ENCODE data around the gene UBAC1. TPM values are rescaled to one million over a fixed set of nuclear protein-coding genes. Genes with fewer than 3 reads are reported as not detected.
A peak's percentile ranks its signal among the peaks of the same experiment; 100 is the strongest.

UBAC1 gene
- total RNA-seq, 1 donor from 2014 or later: 25.5 TPM

DNA sequence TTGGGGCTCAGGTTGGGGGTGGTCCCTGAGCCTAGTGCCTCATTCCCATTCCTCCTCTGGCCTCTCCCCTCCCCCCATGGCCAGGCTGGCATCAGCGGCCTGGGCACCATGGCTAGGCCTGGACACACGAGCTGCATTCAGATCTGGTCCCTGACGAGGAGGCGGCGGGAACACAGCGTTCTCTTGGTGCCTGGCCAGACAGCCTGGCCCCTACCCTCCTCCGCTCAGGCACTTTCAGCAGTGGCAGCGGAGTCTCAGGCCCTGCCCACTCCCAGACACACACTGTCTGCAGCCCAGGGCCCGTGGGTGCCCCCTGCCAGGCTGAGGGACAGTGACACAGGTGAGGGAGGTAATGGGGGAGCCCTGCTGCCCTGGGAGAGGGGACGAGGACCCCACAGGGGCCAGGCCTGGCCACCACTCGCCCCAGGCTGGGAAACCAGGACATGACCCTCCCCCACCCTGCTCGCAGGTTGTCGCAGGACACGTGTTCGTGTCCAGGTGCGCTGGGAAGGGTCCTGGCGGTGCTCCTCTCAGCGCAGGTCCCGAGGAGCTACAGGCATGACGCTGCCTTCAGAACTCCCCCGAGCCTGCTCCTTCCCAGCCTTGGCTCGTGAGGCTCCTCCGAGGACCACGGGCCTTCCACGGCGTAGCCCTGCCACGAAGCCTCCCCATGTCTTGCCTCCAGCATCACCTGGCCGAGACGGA lies 19.9 kb upstream of the UBAC1 start:
- intact Hi-C loops (cut with micrococcal nuclease): no loop called here

DNA sequence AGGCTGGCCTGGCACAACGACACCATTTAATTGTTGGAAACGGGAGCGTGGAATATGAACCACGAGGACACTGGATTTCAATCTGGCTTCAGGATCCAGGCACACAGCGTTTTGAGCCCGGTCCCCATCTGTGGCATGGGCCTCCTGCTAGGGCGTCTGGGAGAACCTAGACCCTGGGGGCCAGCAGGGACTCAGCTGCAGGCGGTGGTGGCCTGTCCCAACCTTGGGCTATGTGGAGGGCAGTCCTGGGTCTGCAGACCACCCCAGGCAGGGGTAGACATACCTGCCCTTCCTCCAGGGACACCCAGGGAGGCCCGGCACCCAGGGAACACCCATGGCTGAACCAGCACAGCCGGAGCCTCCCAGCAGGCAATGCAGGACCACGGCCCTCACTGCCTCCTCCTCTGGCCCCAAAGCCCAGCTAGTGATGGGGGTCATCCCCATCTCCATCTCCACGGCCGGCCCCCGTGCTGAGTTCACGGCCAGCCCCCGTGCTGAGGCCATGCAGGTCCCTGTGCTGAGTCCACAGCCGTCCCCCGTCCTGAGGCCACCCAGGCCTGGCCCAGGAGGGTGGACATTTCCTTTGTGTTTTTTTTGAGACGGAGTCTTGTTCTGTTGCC lies 18.5 kb upstream of the UBAC1 start:
- ChIA-PET CTCF (no interaction called here), POLR2A (no interaction called here)
- DNase-seq (no peak), ATAC-seq (ENCODE audit: low read depth) (no peak)
- Mint-ChIP-seq H3K36me3 (ENCODE audit: low read depth) (no peaks in the 10 kb centered on the region), H3K9me3 (no peaks in the 10 kb centered on the region), H3K4me1 (peaks cover 7% of the 10 kb centered on the region), H3K4me3 (no peak overlapping the region), H3K27me3 (peaks cover 17% of the 10 kb centered on the region), H3K27ac (no peak overlapping the region)
- TF ChIP-seq, protein P1, sequence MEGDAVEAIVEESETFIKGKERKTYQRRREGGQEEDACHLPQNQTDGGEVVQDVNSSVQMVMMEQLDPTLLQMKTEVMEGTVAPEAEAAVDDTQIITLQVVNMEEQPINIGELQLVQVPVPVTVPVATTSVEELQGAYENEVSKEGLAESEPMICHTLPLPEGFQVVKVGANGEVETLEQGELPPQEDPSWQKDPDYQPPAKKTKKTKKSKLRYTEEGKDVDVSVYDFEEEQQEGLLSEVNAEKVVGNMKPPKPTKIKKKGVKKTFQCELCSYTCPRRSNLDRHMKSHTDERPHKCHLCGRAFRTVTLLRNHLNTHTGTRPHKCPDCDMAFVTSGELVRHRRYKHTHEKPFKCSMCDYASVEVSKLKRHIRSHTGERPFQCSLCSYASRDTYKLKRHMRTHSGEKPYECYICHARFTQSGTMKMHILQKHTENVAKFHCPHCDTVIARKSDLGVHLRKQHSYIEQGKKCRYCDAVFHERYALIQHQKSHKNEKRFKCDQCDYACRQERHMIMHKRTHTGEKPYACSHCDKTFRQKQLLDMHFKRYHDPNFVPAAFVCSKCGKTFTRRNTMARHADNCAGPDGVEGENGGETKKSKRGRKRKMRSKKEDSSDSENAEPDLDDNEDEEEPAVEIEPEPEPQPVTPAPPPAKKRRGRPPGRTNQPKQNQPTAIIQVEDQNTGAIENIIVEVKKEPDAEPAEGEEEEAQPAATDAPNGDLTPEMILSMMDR (IDR thresholded peaks at IDR 0.05): no peak
- intact Hi-C loops (cut with micrococcal nuclease): no loop called here

More for the DNA sequence above, 19.9 kb upstream of the UBAC1 start:
- no peak for DNase-seq
- H3K36me3 Mint-ChIP-seq (ENCODE audit: low read depth): no peaks in the 10 kb centered on the region
- H3K9me3 Mint-ChIP-seq: no peaks in the 10 kb centered on the region
- TF ChIP-seq, protein P1 (IDR thresholded peaks at IDR 0.05): no peak
- CTCF ChIA-PET: no interaction called here
- peaks cover 7% of the 10 kb centered on the region for H3K4me1 Mint-ChIP-seq
- no peak overlapping the region for H3K27ac Mint-ChIP-seq
- H3K4me3 Mint-ChIP-seq: no peak overlapping the region
- H3K27me3 Mint-ChIP-seq: peaks cover 9% of the 10 kb centered on the region
- POLR2A ChIA-PET: no interaction called here
- ATAC-seq (ENCODE audit: low read depth): no peak

DNA sequence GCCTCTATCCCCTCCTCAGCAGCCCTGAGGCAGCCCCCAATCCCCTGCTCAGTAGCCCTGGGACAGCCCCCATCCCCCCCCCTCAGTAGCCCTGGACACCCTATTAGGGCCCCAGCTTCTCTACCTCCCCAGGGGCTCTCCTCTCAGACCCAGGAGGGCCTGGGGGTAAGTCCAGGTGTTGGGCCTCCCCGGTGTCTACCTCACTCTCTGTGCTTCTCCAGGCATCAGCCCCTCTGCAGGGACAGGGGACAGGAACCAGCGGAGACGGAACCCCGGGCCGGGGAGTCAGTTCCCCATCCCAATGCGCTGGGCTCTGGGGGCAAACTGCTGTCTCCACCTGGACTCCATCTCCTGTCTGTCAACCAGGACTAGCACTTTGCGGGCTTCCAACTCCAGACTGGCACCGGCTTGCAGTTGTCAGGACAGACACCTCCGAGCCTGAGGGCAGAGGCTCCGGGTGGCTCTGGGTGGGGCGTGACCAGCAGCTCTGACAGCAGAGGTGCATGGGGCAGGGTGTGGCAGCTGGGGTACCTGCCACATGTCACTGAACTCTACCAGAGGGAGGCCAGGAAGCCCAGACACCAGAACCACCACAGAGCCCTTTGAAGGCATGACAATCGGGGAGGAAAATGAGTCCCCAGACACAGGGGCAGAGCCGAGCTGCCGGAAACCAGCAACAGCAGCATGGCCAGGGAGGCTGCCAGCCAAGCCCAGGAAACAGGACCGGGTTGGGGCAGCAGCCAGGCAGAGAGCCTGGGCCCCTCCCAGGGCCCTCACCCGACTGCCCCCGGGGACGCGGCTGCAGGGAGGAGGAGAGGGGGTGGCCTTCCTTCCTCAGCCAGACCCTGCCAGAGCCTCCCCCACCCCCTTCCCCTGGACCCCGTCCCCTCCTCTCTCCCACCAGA lies 17.7 kb upstream of the UBAC1 start:
- Mint-ChIP-seq H3K27me3 (peaks cover 18% of the 10 kb centered on the region), H3K4me1 (peaks cover 7% of the 10 kb centered on the region), H3K4me3 (no peak overlapping the region), H3K9me3 (no peaks in the 10 kb centered on the region), H3K27ac (no peak overlapping the region), H3K36me3 (ENCODE audit: low read depth) (no peaks in the 10 kb centered on the region)
- ATAC-seq (ENCODE audit: low read depth) (peak; percentile 37), DNase-seq (no peak)
- intact Hi-C loops (cut with micrococcal nuclease): no loop called here
- ChIA-PET POLR2A (no interaction called here), CTCF (no interaction called here)
- TF ChIP-seq, protein P1 (IDR thresholded peaks at IDR 0.05): no peak

DNA sequence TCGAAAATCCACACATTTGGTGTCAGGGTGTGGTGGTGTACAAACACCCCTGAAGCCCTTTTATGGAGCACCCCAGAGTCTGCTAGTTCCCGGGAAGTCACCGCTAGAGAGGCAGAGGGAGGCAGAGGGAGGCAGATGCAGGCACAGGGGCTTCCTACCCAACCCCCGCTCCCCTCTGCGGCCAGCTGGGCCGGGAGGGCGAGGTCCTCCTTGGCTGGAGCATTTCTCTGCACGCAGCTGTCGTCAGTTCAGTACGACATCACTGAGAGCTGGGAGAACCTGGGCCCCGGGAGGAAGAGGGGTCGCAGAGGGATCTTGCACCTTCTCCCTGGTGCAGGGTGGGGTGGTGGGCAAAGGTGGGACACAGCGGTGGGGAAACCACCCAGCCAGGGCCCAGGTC lies 15.8 kb upstream of the UBAC1 start:
- H3K9me3 Mint-ChIP-seq: no peaks in the 10 kb centered on the region
- DNase-seq (no peak), ATAC-seq (ENCODE audit: low read depth) (no peak)
- H3K27ac Mint-ChIP-seq: no peak overlapping the region
- intact Hi-C loops (cut with micrococcal nuclease): no loop called here
- peaks cover 22% of the 10 kb centered on the region for H3K27me3 Mint-ChIP-seq
- peaks cover 7% of the 10 kb centered on the region for H3K4me1 Mint-ChIP-seq
- H3K36me3 Mint-ChIP-seq (ENCODE audit: low read depth): no peaks in the 10 kb centered on the region
- ChIA-PET POLR2A (no interaction called here), CTCF (no interaction called here)
- TF ChIP-seq, protein P1 (IDR thresholded peaks at IDR 0.05): no peak
- H3K4me3 Mint-ChIP-seq: no peak overlapping the region

DNA sequence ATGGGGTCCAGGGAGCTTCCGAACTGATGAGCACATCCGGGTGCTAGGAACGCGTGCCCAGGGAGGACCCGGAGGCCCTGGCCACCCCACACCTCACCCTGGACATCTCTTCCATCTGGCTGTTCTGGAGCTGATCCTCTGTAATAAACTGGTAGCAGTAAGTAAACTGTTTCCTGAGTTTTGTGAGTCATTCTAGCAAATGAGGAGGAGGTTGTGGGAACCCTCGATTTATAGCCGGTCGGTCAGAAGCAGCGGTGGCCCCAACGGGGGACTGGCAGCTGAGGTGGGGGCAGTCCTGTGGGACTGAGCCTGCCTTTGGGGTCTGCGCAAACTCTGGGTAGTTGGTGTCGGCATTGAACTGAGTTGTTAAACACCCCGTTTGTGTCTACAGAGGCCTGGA lies 15.4 kb upstream of the UBAC1 start:
- Mint-ChIP-seq H3K4me1 (peaks cover 7% of the 10 kb centered on the region), H3K27ac (no peak overlapping the region), H3K27me3 (peaks cover 22% of the 10 kb centered on the region), H3K36me3 (ENCODE audit: low read depth) (no peaks in the 10 kb centered on the region), H3K4me3 (no peak overlapping the region), H3K9me3 (no peaks in the 10 kb centered on the region)
- ChIA-PET POLR2A (no interaction called here), CTCF (no interaction called here)
- intact Hi-C loops (cut with micrococcal nuclease): no loop called here
- no peak for DNase-seq
- TF ChIP-seq, protein P1 (IDR thresholded peaks at IDR 0.05): no peak
- no peak for ATAC-seq (ENCODE audit: low read depth)
